ENCODE measurements around the gene SEL1L3.

GRCh38 chr4:25881193-25881592, 18.4 kb upstream of the SEL1L3 start:
- TF ChIP-seq CTCF (IDR thresholded peaks at IDR 0.05; ENCODE audit: low read depth, low read length, missing input control) (no peak), FOXA2 (IDR thresholded peaks at IDR 0.05) (no peak), TAF1 (conservative IDR thresholded peaks at IDR 0.05) (no peak), RAD21 (IDR thresholded peaks at IDR 0.05) (no peak), HNF4A (conservative IDR thresholded peaks at IDR 0.05) (no peak), RXRA (IDR thresholded peaks at IDR 0.05) (peak in 1 of 2 donors; percentile 21), MAX (IDR thresholded peaks at IDR 0.05) (no peak), JUND (IDR thresholded peaks at IDR 0.05) (no peak), GABPA (IDR thresholded peaks at IDR 0.05 in 1 of 2, conservative IDR thresholded peaks at IDR 0.05 in 1 of 2) (no peak), SP1 (IDR thresholded peaks at IDR 0.05) (no peak), ATF3 (IDR thresholded peaks at IDR 0.05) (no peak)
